ENCODE measurements around the gene USP7. TPM values are rescaled to one million over a fixed set of nuclear protein-coding genes. Genes with fewer than 3 reads are reported as not detected.

USP7 gene
- polyA plus RNA-seq, 3 donors = 2.4 to 31.7 (median 4.1) TPM

DNA sequence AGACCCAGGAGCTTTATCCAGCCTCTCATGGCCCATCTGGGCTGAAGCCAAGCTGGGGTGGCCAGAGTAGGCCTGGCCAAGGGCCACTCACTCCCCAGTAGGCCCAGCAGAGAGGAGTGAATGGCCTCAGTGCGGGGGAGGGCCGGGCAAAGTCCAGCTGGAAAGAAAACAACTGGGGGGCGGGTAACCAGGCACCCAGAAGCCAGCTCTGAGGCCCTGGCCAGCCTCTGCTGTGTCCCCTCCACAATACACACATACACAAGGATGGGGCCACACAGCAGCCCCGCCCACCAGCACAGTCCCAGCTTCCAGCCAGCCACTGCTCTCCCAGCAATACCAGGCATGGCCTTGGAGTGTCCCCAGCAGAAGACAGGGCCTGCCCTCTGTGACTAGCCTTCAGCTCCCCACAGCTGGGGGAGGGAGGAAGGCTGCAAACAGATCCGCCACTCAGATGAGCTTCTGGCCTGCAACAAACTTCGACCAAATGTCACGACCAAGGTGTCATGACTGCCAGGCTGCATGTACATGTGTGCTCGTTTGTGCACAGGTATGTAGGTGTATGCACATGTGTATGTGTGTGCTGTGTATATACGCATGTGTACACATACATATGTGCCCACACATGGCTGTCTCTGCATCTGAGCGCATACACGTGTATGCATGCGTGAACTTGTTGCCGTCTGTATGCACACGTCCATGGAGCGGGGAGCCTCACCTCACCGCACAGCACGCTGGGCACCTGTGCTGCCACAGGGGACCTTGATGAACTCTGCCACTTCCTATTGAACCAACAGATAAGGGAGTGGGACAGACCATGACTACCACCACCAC is 99.9 kb downstream of the USP7 start:
- peaks cover 32% of the 10 kb centered on the region for H3K4me1 Mint-ChIP-seq
- peaks cover 0 to 1% (median 0%) of the 10 kb centered on the region in 7 donors for H3K9me3 Mint-ChIP-seq
- intact Hi-C loops (cut with micrococcal nuclease) = loop anchor here in 1 of 2 donors (10.0 kb wide), 1 partner anchor 189 kb away; the partner anchor contains the start of gene ABAT
- peaks cover 4 to 11% of the 10 kb centered on the region in 2 donors for H3K36me3 ChIP-seq (replicated peaks in 1 of 2; ENCODE audit: control insufficient read depth in 1 of 2, insufficient read depth in 2 of 2, low read length in 2 of 2)
- H3K27ac ChIP-seq (ENCODE audit: low read depth in 1 of 2, low read length in 2 of 2) = no peak overlapping the region
- no peak overlapping the region for H3K4me3 Mint-ChIP-seq
- H3K79me2 ChIP-seq (ENCODE audit: insufficient read depth, low read length) = peaks cover 86% of the 10 kb centered on the region
- no peak overlapping the region for H3K4me2 ChIP-seq (replicated peaks; ENCODE audit: extremely low read depth, low read length, poor library complexity, severe bottlenecking)
- H3K4me1 ChIP-seq (ENCODE audit: control insufficient read depth in 1 of 2, insufficient read depth in 2 of 2, low read length in 2 of 2) = peaks cover 16 to 28% of the 10 kb centered on the region in 2 donors
- H2AFZ ChIP-seq (ENCODE audit: insufficient read depth, low read depth, low read length, poor library complexity, severe bottlenecking) = no peak overlapping the region
- H3K27me3 ChIP-seq (ENCODE audit: control insufficient read depth in 2 of 2, insufficient read depth in 2 of 2, low read length in 2 of 2) = no peaks in the 10 kb centered on the region
- H3K4me3 ChIP-seq (replicated peaks in 1 of 3; ENCODE audit: low read depth in 2 of 3, low read length in 3 of 3) = no peak overlapping the region
- peaks cover 7 to 22% of the 10 kb centered on the region in 2 donors for H3K36me3 Mint-ChIP-seq
- no peak for DNase-seq
- H3K27me3 Mint-ChIP-seq (ENCODE audit: low read depth in 3 of 3) = peaks cover 0 to 3% (median 2%) of the 10 kb centered on the region in 3 donors
- peaks cover 95% of the 10 kb centered on the region for H4K20me1 ChIP-seq (ENCODE audit: insufficient read depth, low read length)
- TF ChIP-seq, protein P1, sequence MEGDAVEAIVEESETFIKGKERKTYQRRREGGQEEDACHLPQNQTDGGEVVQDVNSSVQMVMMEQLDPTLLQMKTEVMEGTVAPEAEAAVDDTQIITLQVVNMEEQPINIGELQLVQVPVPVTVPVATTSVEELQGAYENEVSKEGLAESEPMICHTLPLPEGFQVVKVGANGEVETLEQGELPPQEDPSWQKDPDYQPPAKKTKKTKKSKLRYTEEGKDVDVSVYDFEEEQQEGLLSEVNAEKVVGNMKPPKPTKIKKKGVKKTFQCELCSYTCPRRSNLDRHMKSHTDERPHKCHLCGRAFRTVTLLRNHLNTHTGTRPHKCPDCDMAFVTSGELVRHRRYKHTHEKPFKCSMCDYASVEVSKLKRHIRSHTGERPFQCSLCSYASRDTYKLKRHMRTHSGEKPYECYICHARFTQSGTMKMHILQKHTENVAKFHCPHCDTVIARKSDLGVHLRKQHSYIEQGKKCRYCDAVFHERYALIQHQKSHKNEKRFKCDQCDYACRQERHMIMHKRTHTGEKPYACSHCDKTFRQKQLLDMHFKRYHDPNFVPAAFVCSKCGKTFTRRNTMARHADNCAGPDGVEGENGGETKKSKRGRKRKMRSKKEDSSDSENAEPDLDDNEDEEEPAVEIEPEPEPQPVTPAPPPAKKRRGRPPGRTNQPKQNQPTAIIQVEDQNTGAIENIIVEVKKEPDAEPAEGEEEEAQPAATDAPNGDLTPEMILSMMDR (IDR thresholded peaks at IDR 0.05) = no peak
- WGBS (ENCODE audit: insufficient coverage) = 93% methylated on average over 13 of the region's 17 CpGs
- no peak overlapping the region for H3K9ac ChIP-seq (ENCODE audit: insufficient read depth, low read length, poor library complexity, severe bottlenecking)
- no peaks in the 10 kb centered on the region for H3K9me3 ChIP-seq (replicated peaks in 1 of 2; ENCODE audit: control insufficient read depth in 1 of 2, insufficient read depth in 1 of 2, low read length in 2 of 2)
- no peak overlapping the region for H3K27ac Mint-ChIP-seq

DNA sequence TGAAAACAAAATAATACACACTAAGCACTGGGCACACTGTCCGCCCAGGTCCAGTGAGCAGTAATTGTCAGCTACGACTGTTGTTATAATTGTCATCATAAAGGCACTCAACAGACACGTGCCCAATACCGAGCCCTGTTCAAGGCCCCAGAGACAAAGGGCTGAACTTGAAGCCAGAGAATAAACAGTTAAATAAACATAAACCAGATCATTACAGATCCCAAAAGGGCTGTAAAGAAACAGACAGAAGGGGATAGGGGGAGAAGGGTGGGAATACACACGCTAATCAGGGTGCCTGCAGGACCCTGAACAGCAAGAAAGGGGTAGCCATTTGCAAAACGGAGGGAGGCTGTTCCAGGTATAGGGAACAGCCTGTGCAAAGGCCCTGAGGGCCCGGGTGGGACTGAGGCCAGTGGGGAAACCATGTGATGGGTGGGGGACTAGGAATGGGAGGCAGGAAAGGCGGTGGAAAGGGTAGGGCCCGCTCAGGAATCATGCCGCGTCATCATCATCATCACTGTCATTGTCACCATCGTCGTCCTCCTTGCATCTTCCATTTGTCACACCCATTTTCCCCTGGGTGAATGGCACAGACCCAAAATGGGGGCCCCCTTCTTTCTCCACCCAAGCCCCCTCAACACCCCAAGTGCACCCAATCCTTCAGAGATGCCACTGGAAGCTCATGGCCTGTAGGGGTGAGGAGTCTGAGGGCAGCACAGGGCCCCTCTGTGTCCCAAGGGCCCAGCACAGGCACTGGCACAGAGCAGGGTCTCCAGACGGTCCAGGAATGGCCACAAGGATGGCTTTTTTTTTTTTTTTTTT is 101.2 kb downstream of the USP7 start:
- TF ChIP-seq, protein P1 (IDR thresholded peaks at IDR 0.05) = no peak
- Histone ChIP-seq H3K4me3 (replicated peaks in 1 of 3; ENCODE audit: low read depth in 2 of 3, low read length in 3 of 3) (no peak overlapping the region), H3K4me1 (ENCODE audit: control insufficient read depth in 1 of 2, insufficient read depth in 2 of 2, low read length in 2 of 2) (peaks cover 9 to 17% of the 10 kb centered on the region in 2 donors), H3K27me3 (ENCODE audit: control insufficient read depth in 2 of 2, insufficient read depth in 2 of 2, low read length in 2 of 2) (no peaks in the 10 kb centered on the region), H3K79me2 (ENCODE audit: insufficient read depth, low read length) (peaks cover 84% of the 10 kb centered on the region), H3K9ac (ENCODE audit: insufficient read depth, low read length, poor library complexity, severe bottlenecking) (no peak overlapping the region), H3K4me2 (replicated peaks; ENCODE audit: extremely low read depth, low read length, poor library complexity, severe bottlenecking) (no peak overlapping the region), H2AFZ (ENCODE audit: insufficient read depth, low read depth, low read length, poor library complexity, severe bottlenecking) (no peak overlapping the region), H4K20me1 (ENCODE audit: insufficient read depth, low read length) (peaks cover 94% of the 10 kb centered on the region), H3K27ac (ENCODE audit: low read depth in 1 of 2, low read length in 2 of 2) (no peak overlapping the region), H3K9me3 (replicated peaks in 1 of 2; ENCODE audit: control insufficient read depth in 1 of 2, insufficient read depth in 1 of 2, low read length in 2 of 2) (no peaks in the 10 kb centered on the region), H3K36me3 (replicated peaks in 1 of 2; ENCODE audit: control insufficient read depth in 1 of 2, insufficient read depth in 2 of 2, low read length in 2 of 2) (peaks cover 14 to 20% of the 10 kb centered on the region in 2 donors)
- DNase-seq = no peak
- H3K27me3 Mint-ChIP-seq (ENCODE audit: low read depth in 3 of 3) = peaks cover 0 to 2% (median 2%) of the 10 kb centered on the region in 3 donors
- H3K4me1 Mint-ChIP-seq = peaks cover 26% of the 10 kb centered on the region
- intact Hi-C loops (cut with micrococcal nuclease) = loop anchor here in 1 of 2 donors (10.0 kb wide), 1 partner anchor 188 kb away; the partner anchor contains the start of gene ABAT
- no peak overlapping the region for H3K4me3 Mint-ChIP-seq
- peak overlapping the region in 1 of 7 donors; percentile 42 for H3K27ac Mint-ChIP-seq
- H3K36me3 Mint-ChIP-seq = peaks cover 19 to 35% of the 10 kb centered on the region in 2 donors
- 75% methylated on average over 7 of the region's 14 CpGs for WGBS (ENCODE audit: insufficient coverage)
- H3K9me3 Mint-ChIP-seq = peaks cover 0 to 1% (median 0%) of the 10 kb centered on the region in 7 donors
